T-helper 1 cell (primary cell): Measurements from ENCODE around the gene OSBPL8.

ENCODE experiments used
- DNase-seq, 5 donors: peaks; one replicate each; pipeline ENCODE4 v3.0.0-alpha.2; 2012 to 2020

Gene OSBPL8

GRCh38 chr12:76464631-76465166 is 94.9 kb downstream of the OSBPL8 start:
- DNase-seq: no peak

- no peak for DNase-seq
Measured at GRCh38 chr12:76462668-76463224, 96.8 kb downstream of the OSBPL8 start.

GRCh38 chr12:76460807-76461206 is 98.8 kb downstream of the OSBPL8 start:
- no peak for DNase-seq

- no peak for DNase-seq
Measured at GRCh38 chr12:76457818-76458217, 101.8 kb downstream of the OSBPL8 start.

GRCh38 chr12:76457010-76457409 is 102.6 kb downstream of the OSBPL8 start:
- DNase-seq: no peak

- peak in 1 of 5 donors; percentile 60 for DNase-seq
Measured at GRCh38 chr12:76455582-76456345, 103.8 kb downstream of the OSBPL8 start.

GRCh38 chr12:76451528-76451927 is 108.0 kb downstream of the OSBPL8 start:
- no peak for DNase-seq

GRCh38 chr12:76450690-76451089 is 108.9 kb downstream of the OSBPL8 start:
- DNase-seq: no peak

GRCh38 chr12:76449993-76450392 is 109.6 kb downstream of the OSBPL8 start:
- DNase-seq: no peak

GRCh38 chr12:76449583-76449982 is 110.0 kb downstream of the OSBPL8 start:
- DNase-seq: no peak

GRCh38 chr12:76449016-76449415 is 110.6 kb downstream of the OSBPL8 start:
- DNase-seq: no peak

GRCh38 chr12:76446090-76446489 is 113.5 kb downstream of the OSBPL8 start:
- no peak for DNase-seq

- no peak for DNase-seq
Measured at GRCh38 chr12:76445462-76445861, 114.1 kb downstream of the OSBPL8 start.

GRCh38 chr12:76444408-76444984 is 115.1 kb downstream of the OSBPL8 start:
- DNase-seq: no peak

- no peak for DNase-seq
Measured at GRCh38 chr12:76441016-76441415, 118.6 kb downstream of the OSBPL8 start.

GRCh38 chr12:76432733-76433132 is 126.8 kb downstream of the OSBPL8 start:
- no peak for DNase-seq

- DNase-seq: no peak
Measured at GRCh38 chr12:76428117-76428516, 131.5 kb downstream of the OSBPL8 start.

GRCh38 chr12:76426160-76426559 is 133.4 kb downstream of the OSBPL8 start:
- no peak for DNase-seq

- no peak for DNase-seq
Measured at GRCh38 chr12:76424941-76425340, 134.6 kb downstream of the OSBPL8 start.

GRCh38 chr12:76422543-76423438 is 136.8 kb downstream of the OSBPL8 start:
- DNase-seq: no peak

- DNase-seq: no peak
Measured at GRCh38 chr12:76422154-76422542, 137.4 kb downstream of the OSBPL8 start.

GRCh38 chr12:76421046-76421445 is 138.5 kb downstream of the OSBPL8 start:
- no peak for DNase-seq

GRCh38 chr12:76420222-76420621 is 139.3 kb downstream of the OSBPL8 start:
- no peak for DNase-seq
